HCT116 (cell line): ENCODE results near the gene RTN1. TPM values are rescaled to one million over a fixed set of nuclear protein-coding genes. Genes with fewer than 3 reads are reported as not detected.

Experiments
- ATAC-seq: fragments of 200-7000 bp; cut with Tn5 transposase; 2 replicates; pipeline ENCODE4 v1.9.1; 2020; ENCODE audit warnings: mild to moderate bottlenecking, moderate library complexity
- BruUV-seq: library from RNA; stranded (reverse); fragments of 400-500 nt; replicated peaks from 2 replicates; lab custom pipeline; 2021; lab: Mats Ljungman, UMichigan
- CTCF ChIA-PET: fragments of 300-600 bp; sonication (Branson Sonifier 250); formaldehyde crosslinking; loops from one replicate; lab custom pipeline; 2021; ENCODE audit warnings: antibody characterized with exemption; lab: Charles Lee
- POLR2A ChIA-PET: fragments of 300-600, 350-600 bp; sonication (Branson Sonifier 250); formaldehyde crosslinking; loops from one replicate; lab custom pipeline; 2021; ENCODE audit warnings: antibody characterized with exemption; lab: Charles Lee
- RAD21 ChIA-PET, 2 experiments: fragments of 300-600 bp; sonication (Branson Sonifier 250); formaldehyde crosslinking; loops; one replicate each; lab custom pipeline; 2023; ENCODE audit warnings: low total read pairs in 2 of 2; ENCODE audit not compliant: uncharacterized antibody in 2 of 2, unreplicated experiment in 2 of 2, low non-redundant PET in 1 of 2; lab: Charles Lee
- DNase-seq: peaks from one replicate; pipeline ENCODE4 v3.0.0-alpha.2; 2010; ENCODE audit warnings: low read depth, low spot score
- H2AFZ ChIP-seq: fragments of 200-600 bp; shearing (Covaris generic), sonication (generic); 2 replicates; pipeline ENCODE4 v1.6.1; 2017; ENCODE audit warnings: low read depth, mixed run types, mixed read lengths, antibody characterized with exemption, low read length; ENCODE audit not compliant: poor library complexity, severe bottlenecking
- H3K27ac ChIP-seq: 2 replicates; pipeline ENCODE4 v1.5.1; 2012; ENCODE audit warnings: low read depth, low read length
- H3K27me3 ChIP-seq: fragments of 200-600 bp; sonication (generic); 2 replicates; pipeline ENCODE4 v1.6.1; 2016; ENCODE audit warnings: mixed run types, low read length, mixed read lengths; ENCODE audit not compliant: insufficient read depth
- H3K36me3 ChIP-seq, 2 experiments: fragments of 200-500 bp in 1 of 2; fragments of 200-600 bp in 1 of 2; sonication (Bioruptor generic) in 1 of 2; sonication (generic) in 1 of 2; 2 replicates each; pipeline versions ENCODE4 v1.5.1 to v1.6.1; 2014 to 2016; ENCODE audit warnings: low read length in 2 of 2, inconsistent platforms in 1 of 2, mixed read lengths in 1 of 2, mixed run types in 1 of 2; ENCODE audit not compliant: insufficient read depth in 2 of 2, control insufficient read depth in 1 of 2
- H3K4me1 ChIP-seq, 2 experiments: fragments of 200-600 bp in 1 of 2; sonication (generic) in 1 of 2; 2 replicates each; pipeline versions ENCODE4 v1.5.1 to v1.6.1; 2012 to 2017; ENCODE audit warnings: low read length in 2 of 2, inconsistent platforms in 1 of 2, mild to moderate bottlenecking in 1 of 2, mixed read lengths in 1 of 2, mixed run types in 1 of 2, moderate library complexity in 1 of 2; ENCODE audit not compliant: insufficient read depth in 2 of 2, control insufficient read depth in 1 of 2
- H3K4me2 ChIP-seq: fragments of 200-600 bp; sonication (generic); 2 replicates; pipeline ENCODE4 v1.6.1; 2017; ENCODE audit warnings: mixed run types, low read length, mixed read lengths
- H3K4me3 ChIP-seq, 2 experiments: fragments of 200-600 bp in 1 of 2; sonication (generic) in 1 of 2; replicated peaks in 1 of 2; 2 replicates each; pipeline ENCODE4 v1.5.1; 2011 to 2016; ENCODE audit warnings: low read length in 2 of 2, control low read depth in 1 of 2, low read depth in 1 of 2, mild to moderate bottlenecking in 1 of 2, mixed read lengths in 1 of 2, mixed run types in 1 of 2
- H3K79me2 ChIP-seq: fragments of 200-600 bp; sonication (generic); 2 replicates; pipeline ENCODE4 v1.6.1; 2017; ENCODE audit warnings: mild to moderate bottlenecking, mixed run types, low read length, moderate library complexity, mixed read lengths; ENCODE audit not compliant: insufficient read depth
- H3K9ac ChIP-seq: fragments of 200-600 bp; sonication (generic); 2 replicates; pipeline ENCODE4 v1.6.1; 2016; ENCODE audit warnings: low read length, mixed read lengths
- H3K9me2 ChIP-seq: fragments of 200-600 bp; sonication (generic), shearing (Covaris generic); 2 replicates; pipeline ENCODE4 v1.6.1; 2017; ENCODE audit warnings: mixed run types, mild to moderate bottlenecking, moderate library complexity; ENCODE audit not compliant: insufficient read depth
- H3K9me3 ChIP-seq, 2 experiments: fragments of 200-500 bp in 1 of 2; fragments of 200-600 bp in 1 of 2; sonication (Bioruptor generic) in 1 of 2; sonication (generic) in 1 of 2; 2 replicates each; pipeline ENCODE4 v1.6.1; 2014 to 2017; ENCODE audit warnings: low read length in 2 of 2, mixed read lengths in 2 of 2, inconsistent platforms in 1 of 2, low read depth in 1 of 2, mild to moderate bottlenecking in 1 of 2, mixed run types in 1 of 2, moderate library complexity in 1 of 2; ENCODE audit not compliant: control insufficient read depth in 1 of 2, insufficient read depth in 1 of 2
- H4K20me1 ChIP-seq: fragments of 200-600 bp; sonication (generic), shearing (Covaris generic); 2 replicates; pipeline ENCODE4 v1.6.1; 2017; ENCODE audit warnings: mixed run types, mild to moderate bottlenecking, moderate library complexity; ENCODE audit not compliant: insufficient read depth
- CBX3 ChIP-seq: IDR thresholded peaks from 2 replicates; pipeline ENCODE4 v1.6.1; 2012; ENCODE audit warnings: low read depth
- ELF1 ChIP-seq: IDR thresholded peaks from 2 replicates; pipeline ENCODE4 v1.6.1; 2012; ENCODE audit warnings: low read depth, borderline replicate concordance
- JUND ChIP-seq: IDR thresholded peaks from 2 replicates; pipeline ENCODE4 v1.6.1; 2012
- POLR2A ChIP-seq: IDR thresholded peaks from 2 replicates; pipeline ENCODE4 v1.7.0; 2011; ENCODE audit warnings: borderline replicate concordance; ENCODE audit not compliant: insufficient read depth, insufficient read length; ENCODE audit errors: extremely low read depth
- RAD21 ChIP-seq: IDR thresholded peaks from 2 replicates; pipeline ENCODE4 v1.6.1; 2012; ENCODE audit warnings: low read depth, mild to moderate bottlenecking
- ZFX ChIP-seq: fragments of 450-650 bp; IDR thresholded peaks from 2 replicates; pipeline ENCODE4 v1.6.1; 2017
- ZNF274 ChIP-seq: fragments of 200-500 bp; sonication (Bioruptor generic); IDR thresholded peaks from 2 replicates; pipeline ENCODE4 v1.6.1; 2014; ENCODE audit warnings: mild to moderate bottlenecking, low read depth, low read length, inconsistent platforms
- intact Hi-C: fragments of 100-400 bp; cut with micrococcal nuclease; formaldehyde crosslinking; loops from 2 replicates; pipeline ENCODE4 v1.10.0; 2022
- total RNA-seq: library from RNA; stranded (reverse); gene quantifications from one replicate; pipeline ENCODE4 v1.2.1, GENCODE V29; 2021; ENCODE audit not compliant: unreplicated experiment
- TF ChIP-seq, protein P1 (sequence below), 3 experiments: fragments of 200-600 bp in 1 of 3; sonication (generic) in 1 of 3; IDR thresholded peaks in 2 of 3; conservative IDR thresholded peaks in 1 of 3; 2 replicates each; pipeline ENCODE4 v1.5.1; 2012 to 2017; ENCODE audit warnings: low read depth in 2 of 3, low read length in 2 of 3, antibody characterized with exemption in 1 of 3, borderline replicate concordance in 1 of 3, control low read depth in 1 of 3, mild to moderate bottlenecking in 1 of 3, mixed read lengths in 1 of 3, mixed run types in 1 of 3, moderate library complexity in 1 of 3; ENCODE audit not compliant: insufficient read depth in 1 of 3
- TF ChIP-seq, protein P2 (sequence below): IDR thresholded peaks from 2 replicates; pipeline ENCODE4 v1.6.1; 2012; ENCODE audit warnings: low read depth

Gene RTN1
- total RNA-seq, 1 experiment from 2014 or later: 0.57 TPM

DNA sequence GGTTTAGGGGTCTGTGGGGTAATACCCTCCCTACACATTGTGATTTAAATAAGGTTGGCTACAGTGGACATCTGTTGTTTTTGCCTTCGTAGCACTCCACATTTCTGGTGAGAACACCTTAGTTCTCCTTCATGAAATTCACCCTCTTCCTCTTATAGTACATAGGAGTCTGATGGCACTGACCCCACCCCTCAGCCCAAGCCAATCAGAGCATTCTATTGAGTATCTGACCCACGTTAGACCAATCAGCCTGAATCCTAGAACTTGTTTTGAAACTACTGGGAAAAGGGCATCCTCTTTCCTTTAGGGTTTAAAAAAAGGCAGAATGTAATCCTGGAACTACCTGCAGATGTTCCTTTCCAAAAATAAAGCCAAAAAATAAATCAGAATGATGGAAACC lies 33.6 kb upstream of the RTN1 start:
- Histone ChIP-seq H3K9me2 (no peaks in the 10 kb centered on the region), H3K4me2 (no peak overlapping the region), H3K4me3 (no peak overlapping the region), H3K27me3 (no peaks in the 10 kb centered on the region), H3K9me3 (no peaks in the 10 kb centered on the region), H3K36me3 (no peaks in the 10 kb centered on the region), H3K9ac (no peak overlapping the region), H3K79me2 (no peaks in the 10 kb centered on the region), H4K20me1 (no peaks in the 10 kb centered on the region), H3K27ac (no peak overlapping the region), H3K4me1 (no peaks in the 10 kb centered on the region), H2AFZ (no peak overlapping the region)
- DNase-seq (no peak), ATAC-seq (no peak)
- ChIA-PET CTCF (interaction anchor here (1.3 kb wide), 1 partner anchor 279 kb away, joined by 3 read pairs; no protein-coding TSS in a partner anchor), RAD21 (no interaction called here), POLR2A (no interaction called here)
- intact Hi-C loops: no loop called here
- no TSS peak for BruUV-seq
- TF ChIP-seq POLR2A (no peak), ELF1 (no peak), CBX3 (no peak), JUND (no peak), RAD21 (no peak), ZFX (no peak), ZNF274 (no peak)
- TF ChIP-seq, protein P1, sequence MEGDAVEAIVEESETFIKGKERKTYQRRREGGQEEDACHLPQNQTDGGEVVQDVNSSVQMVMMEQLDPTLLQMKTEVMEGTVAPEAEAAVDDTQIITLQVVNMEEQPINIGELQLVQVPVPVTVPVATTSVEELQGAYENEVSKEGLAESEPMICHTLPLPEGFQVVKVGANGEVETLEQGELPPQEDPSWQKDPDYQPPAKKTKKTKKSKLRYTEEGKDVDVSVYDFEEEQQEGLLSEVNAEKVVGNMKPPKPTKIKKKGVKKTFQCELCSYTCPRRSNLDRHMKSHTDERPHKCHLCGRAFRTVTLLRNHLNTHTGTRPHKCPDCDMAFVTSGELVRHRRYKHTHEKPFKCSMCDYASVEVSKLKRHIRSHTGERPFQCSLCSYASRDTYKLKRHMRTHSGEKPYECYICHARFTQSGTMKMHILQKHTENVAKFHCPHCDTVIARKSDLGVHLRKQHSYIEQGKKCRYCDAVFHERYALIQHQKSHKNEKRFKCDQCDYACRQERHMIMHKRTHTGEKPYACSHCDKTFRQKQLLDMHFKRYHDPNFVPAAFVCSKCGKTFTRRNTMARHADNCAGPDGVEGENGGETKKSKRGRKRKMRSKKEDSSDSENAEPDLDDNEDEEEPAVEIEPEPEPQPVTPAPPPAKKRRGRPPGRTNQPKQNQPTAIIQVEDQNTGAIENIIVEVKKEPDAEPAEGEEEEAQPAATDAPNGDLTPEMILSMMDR (IDR thresholded peaks at IDR 0.05 in 2 of 3, conservative IDR thresholded peaks at IDR 0.05 in 1 of 3; ENCODE audit: borderline replicate concordance in 1 of 3, insufficient read depth in 1 of 3, low read depth in 2 of 3, low read length in 2 of 3): no peak
- TF ChIP-seq, protein P2, sequence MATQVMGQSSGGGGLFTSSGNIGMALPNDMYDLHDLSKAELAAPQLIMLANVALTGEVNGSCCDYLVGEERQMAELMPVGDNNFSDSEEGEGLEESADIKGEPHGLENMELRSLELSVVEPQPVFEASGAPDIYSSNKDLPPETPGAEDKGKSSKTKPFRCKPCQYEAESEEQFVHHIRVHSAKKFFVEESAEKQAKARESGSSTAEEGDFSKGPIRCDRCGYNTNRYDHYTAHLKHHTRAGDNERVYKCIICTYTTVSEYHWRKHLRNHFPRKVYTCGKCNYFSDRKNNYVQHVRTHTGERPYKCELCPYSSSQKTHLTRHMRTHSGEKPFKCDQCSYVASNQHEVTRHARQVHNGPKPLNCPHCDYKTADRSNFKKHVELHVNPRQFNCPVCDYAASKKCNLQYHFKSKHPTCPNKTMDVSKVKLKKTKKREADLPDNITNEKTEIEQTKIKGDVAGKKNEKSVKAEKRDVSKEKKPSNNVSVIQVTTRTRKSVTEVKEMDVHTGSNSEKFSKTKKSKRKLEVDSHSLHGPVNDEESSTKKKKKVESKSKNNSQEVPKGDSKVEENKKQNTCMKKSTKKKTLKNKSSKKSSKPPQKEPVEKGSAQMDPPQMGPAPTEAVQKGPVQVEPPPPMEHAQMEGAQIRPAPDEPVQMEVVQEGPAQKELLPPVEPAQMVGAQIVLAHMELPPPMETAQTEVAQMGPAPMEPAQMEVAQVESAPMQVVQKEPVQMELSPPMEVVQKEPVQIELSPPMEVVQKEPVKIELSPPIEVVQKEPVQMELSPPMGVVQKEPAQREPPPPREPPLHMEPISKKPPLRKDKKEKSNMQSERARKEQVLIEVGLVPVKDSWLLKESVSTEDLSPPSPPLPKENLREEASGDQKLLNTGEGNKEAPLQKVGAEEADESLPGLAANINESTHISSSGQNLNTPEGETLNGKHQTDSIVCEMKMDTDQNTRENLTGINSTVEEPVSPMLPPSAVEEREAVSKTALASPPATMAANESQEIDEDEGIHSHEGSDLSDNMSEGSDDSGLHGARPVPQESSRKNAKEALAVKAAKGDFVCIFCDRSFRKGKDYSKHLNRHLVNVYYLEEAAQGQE: no peak
